ENCODE measurements around the gene TJP1.
"Not testable (repeated sequence)": the region's sequence is repeated elsewhere in the genome, so short reads cannot be mapped to it uniquely, and the experiment has no call there.

Gene TJP1

DNA sequence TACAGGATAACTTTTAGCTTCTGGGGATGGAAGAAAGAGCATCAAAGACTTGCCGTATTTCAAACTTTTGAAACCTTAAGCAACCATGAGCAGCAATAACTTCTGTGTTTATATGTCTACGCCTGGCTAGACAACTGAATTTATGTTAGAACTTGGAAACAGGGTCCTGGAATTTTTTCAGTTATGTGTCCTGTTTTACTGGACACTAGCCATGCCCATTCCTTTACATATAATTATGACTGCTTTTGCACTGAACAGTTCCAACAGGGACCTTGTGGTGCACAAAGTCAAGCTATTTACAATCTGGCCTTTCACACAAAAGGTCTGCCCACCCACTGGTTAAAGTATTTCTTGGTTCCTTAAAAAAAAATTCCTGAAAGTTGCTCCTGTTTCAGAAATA lies 37.1 kb downstream of the TJP1 start:
- Histone ChIP-seq H3K36me3 (ENCODE audit: insufficient read depth, low read length) (no peaks in the 10 kb centered on the region), H3K79me2 (ENCODE audit: insufficient read depth, low read length) (no peaks in the 10 kb centered on the region), H3K27ac (ENCODE audit: low read length) (no peak overlapping the region), H3K4me3 (ENCODE audit: low read depth in 1 of 2, low read length in 2 of 2) (no peak overlapping the region), H2AFZ (ENCODE audit: low read depth, low read length) (no peak overlapping the region), H3K27me3 (ENCODE audit: insufficient read depth, low read length, poor library complexity) (peaks cover 17% of the 10 kb centered on the region), H3K9me3 (ENCODE audit: insufficient read depth, low read length, severe bottlenecking) (no peaks in the 10 kb centered on the region), H4K20me1 (ENCODE audit: insufficient read depth, low read length) (no peaks in the 10 kb centered on the region), H3K4me1 (ENCODE audit: insufficient read depth, low read length) (no peaks in the 10 kb centered on the region), H3K4me2 (ENCODE audit: insufficient read depth, low read length) (no peak overlapping the region), H3K9ac (ENCODE audit: low read depth, low read length) (no peak overlapping the region)
- TF ChIP-seq, protein P1, sequence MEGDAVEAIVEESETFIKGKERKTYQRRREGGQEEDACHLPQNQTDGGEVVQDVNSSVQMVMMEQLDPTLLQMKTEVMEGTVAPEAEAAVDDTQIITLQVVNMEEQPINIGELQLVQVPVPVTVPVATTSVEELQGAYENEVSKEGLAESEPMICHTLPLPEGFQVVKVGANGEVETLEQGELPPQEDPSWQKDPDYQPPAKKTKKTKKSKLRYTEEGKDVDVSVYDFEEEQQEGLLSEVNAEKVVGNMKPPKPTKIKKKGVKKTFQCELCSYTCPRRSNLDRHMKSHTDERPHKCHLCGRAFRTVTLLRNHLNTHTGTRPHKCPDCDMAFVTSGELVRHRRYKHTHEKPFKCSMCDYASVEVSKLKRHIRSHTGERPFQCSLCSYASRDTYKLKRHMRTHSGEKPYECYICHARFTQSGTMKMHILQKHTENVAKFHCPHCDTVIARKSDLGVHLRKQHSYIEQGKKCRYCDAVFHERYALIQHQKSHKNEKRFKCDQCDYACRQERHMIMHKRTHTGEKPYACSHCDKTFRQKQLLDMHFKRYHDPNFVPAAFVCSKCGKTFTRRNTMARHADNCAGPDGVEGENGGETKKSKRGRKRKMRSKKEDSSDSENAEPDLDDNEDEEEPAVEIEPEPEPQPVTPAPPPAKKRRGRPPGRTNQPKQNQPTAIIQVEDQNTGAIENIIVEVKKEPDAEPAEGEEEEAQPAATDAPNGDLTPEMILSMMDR (IDR thresholded peaks at IDR 0.05; ENCODE audit: borderline replicate concordance, extremely low read depth, low read length, poor library complexity, severe bottlenecking): no peak
- no peak for TF ChIP-seq EZH2 (IDR thresholded peaks at IDR 0.05; ENCODE audit: borderline replicate concordance, low read depth, low read length, severe bottlenecking)
- DNase-seq: no peak
- ATAC-seq (ENCODE audit: insufficient read depth, low read depth): no peak

- Histone ChIP-seq H3K4me2 (ENCODE audit: insufficient read depth, low read length) (no peak overlapping the region), H3K27ac (ENCODE audit: low read length) (no peak overlapping the region), H4K20me1 (ENCODE audit: insufficient read depth, low read length) (no peaks in the 10 kb centered on the region), H3K36me3 (ENCODE audit: insufficient read depth, low read length) (no peaks in the 10 kb centered on the region), H3K4me1 (ENCODE audit: insufficient read depth, low read length) (no peaks in the 10 kb centered on the region), H3K27me3 (ENCODE audit: insufficient read depth, low read length, poor library complexity) (peaks cover 18% of the 10 kb centered on the region), H3K4me3 (ENCODE audit: low read depth in 1 of 2, low read length in 2 of 2) (no peak overlapping the region), H2AFZ (ENCODE audit: low read depth, low read length) (no peak overlapping the region), H3K9me3 (ENCODE audit: insufficient read depth, low read length, severe bottlenecking) (no peaks in the 10 kb centered on the region), H3K9ac (ENCODE audit: low read depth, low read length) (no peak overlapping the region), H3K79me2 (ENCODE audit: insufficient read depth, low read length) (no peaks in the 10 kb centered on the region)
- TF ChIP-seq EZH2 (IDR thresholded peaks at IDR 0.05; ENCODE audit: borderline replicate concordance, low read depth, low read length, severe bottlenecking): no peak
- TF ChIP-seq, protein P1 (IDR thresholded peaks at IDR 0.05; ENCODE audit: borderline replicate concordance, extremely low read depth, low read length, poor library complexity, severe bottlenecking): no peak
- ATAC-seq (ENCODE audit: insufficient read depth, low read depth) (no peak), DNase-seq (no peak)
Observed at GRCh38 chr15:29784413-29784812, 37.9 kb downstream of the TJP1 start.

- not testable (repeated sequence) for H3K4me2 ChIP-seq (ENCODE audit: insufficient read depth, low read length); H3K9ac ChIP-seq (ENCODE audit: low read depth, low read length); H3K4me3 ChIP-seq (ENCODE audit: low read depth in 1 of 2, low read length in 2 of 2); H2AFZ ChIP-seq (ENCODE audit: low read depth, low read length); DNase-seq; H3K79me2 ChIP-seq (ENCODE audit: insufficient read depth, low read length); ATAC-seq (ENCODE audit: insufficient read depth, low read depth); H3K36me3 ChIP-seq (ENCODE audit: insufficient read depth, low read length); H3K9me3 ChIP-seq (ENCODE audit: insufficient read depth, low read length, severe bottlenecking); H3K4me1 ChIP-seq (ENCODE audit: insufficient read depth, low read length); H3K27ac ChIP-seq (ENCODE audit: low read length); H4K20me1 ChIP-seq (ENCODE audit: insufficient read depth, low read length)
- H3K27me3 ChIP-seq (ENCODE audit: insufficient read depth, low read length, poor library complexity): peaks cover 20% of the 10 kb centered on the region
Observed at GRCh38 chr15:29782816-29783215, 39.5 kb downstream of the TJP1 start.

DNA sequence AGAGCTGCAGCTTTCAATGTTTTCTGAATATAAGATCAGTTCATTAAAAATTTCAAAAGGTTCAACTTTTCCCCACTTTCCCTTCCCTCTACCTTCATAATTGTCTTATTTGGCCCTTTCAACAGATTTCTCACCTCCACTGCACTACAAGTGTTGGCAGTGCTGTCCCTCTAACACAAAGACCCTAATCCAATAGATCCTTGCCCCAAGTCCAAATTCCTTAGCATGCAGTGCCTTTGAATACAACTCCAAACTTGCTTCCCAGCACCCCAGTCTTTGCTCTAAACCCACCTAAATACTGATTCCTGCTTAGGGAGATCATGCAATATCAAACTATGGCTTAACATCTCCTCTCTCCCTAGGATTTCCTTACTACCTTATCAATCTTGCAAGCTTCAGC lies 43.9 kb downstream of the TJP1 start:
- no peak overlapping the region for H3K4me2 ChIP-seq (ENCODE audit: insufficient read depth, low read length)
- H3K27ac ChIP-seq (ENCODE audit: low read length): no peak overlapping the region
- no peak for DNase-seq
- H2AFZ ChIP-seq (ENCODE audit: low read depth, low read length): no peak overlapping the region
- no peaks in the 10 kb centered on the region for H3K36me3 ChIP-seq (ENCODE audit: insufficient read depth, low read length)
- no peak overlapping the region for H3K9ac ChIP-seq (ENCODE audit: low read depth, low read length)
- H3K4me1 ChIP-seq (ENCODE audit: insufficient read depth, low read length): no peaks in the 10 kb centered on the region
- no peaks in the 10 kb centered on the region for H4K20me1 ChIP-seq (ENCODE audit: insufficient read depth, low read length)
- ATAC-seq (ENCODE audit: insufficient read depth, low read depth): no peak
- TF ChIP-seq EZH2 (IDR thresholded peaks at IDR 0.05; ENCODE audit: borderline replicate concordance, low read depth, low read length, severe bottlenecking): no peak
- TF ChIP-seq, protein P1 (IDR thresholded peaks at IDR 0.05; ENCODE audit: borderline replicate concordance, extremely low read depth, low read length, poor library complexity, severe bottlenecking): no peak
- no peaks in the 10 kb centered on the region for H3K9me3 ChIP-seq (ENCODE audit: insufficient read depth, low read length, severe bottlenecking)
- peaks cover 16% of the 10 kb centered on the region for H3K27me3 ChIP-seq (ENCODE audit: insufficient read depth, low read length, poor library complexity)
- no peaks in the 10 kb centered on the region for H3K79me2 ChIP-seq (ENCODE audit: insufficient read depth, low read length)
- no peak overlapping the region for H3K4me3 ChIP-seq (ENCODE audit: low read depth in 1 of 2, low read length in 2 of 2)

All from DND-41 (cell line).